ENCODE data around the gene CBX5.

The CBX5 gene

GRCh38 chr12:54240971-54241588 lies 38.8 kb downstream of the CBX5 start:
- no peak overlapping the region for H3K4me3 ChIP-seq (ENCODE audit: low read depth, low read length, poor library complexity, severe bottlenecking)
- no peak for TF ChIP-seq EZH2 (IDR thresholded peaks at IDR 0.05; ENCODE audit: borderline replicate concordance, low read length)
- TF ChIP-seq CTCF (IDR thresholded peaks at IDR 0.05; ENCODE audit: low read length): no peak
- no peak overlapping the region for H2AFZ ChIP-seq (ENCODE audit: low read length)
- no peaks in the 10 kb centered on the region for H3K79me2 ChIP-seq (ENCODE audit: insufficient read depth, low read length)
- no peaks in the 10 kb centered on the region for H4K20me1 ChIP-seq (ENCODE audit: insufficient read depth, low read length)
- H3K4me2 ChIP-seq (ENCODE audit: low read length): no peak overlapping the region
- H3K9me2 ChIP-seq (ENCODE audit: low read depth, low read length): no peaks in the 10 kb centered on the region
- H3K27me3 ChIP-seq (ENCODE audit: insufficient read depth, low read length): no peaks in the 10 kb centered on the region
- no peak overlapping the region for H3K27ac ChIP-seq (ENCODE audit: low read depth, low read length, poor library complexity, severe bottlenecking)
- H3K36me3 ChIP-seq (ENCODE audit: insufficient read depth, low read length): peaks cover 85% of the 10 kb centered on the region
- H3K4me1 ChIP-seq (ENCODE audit: insufficient read depth, low read length, severe bottlenecking): no peaks in the 10 kb centered on the region
- H3K9ac ChIP-seq (ENCODE audit: low read length): no peak overlapping the region
- no peaks in the 10 kb centered on the region for H3K9me3 ChIP-seq (ENCODE audit: low read length)
- no peaks in the 10 kb centered on the region for H3F3A ChIP-seq (ENCODE audit: insufficient read depth, low read length)

- H3K36me3 ChIP-seq (ENCODE audit: insufficient read depth, low read length): peaks cover 83% of the 10 kb centered on the region
- no peak overlapping the region for H3K27ac ChIP-seq (ENCODE audit: low read depth, low read length, poor library complexity, severe bottlenecking)
- TF ChIP-seq CTCF (IDR thresholded peaks at IDR 0.05; ENCODE audit: low read length) (no peak), EZH2 (IDR thresholded peaks at IDR 0.05; ENCODE audit: borderline replicate concordance, low read length) (no peak)
These were observed 39.8 kb downstream of the CBX5 start for GRCh38 chr12:54240129-54240528.

GRCh38 chr12:54239620-54240019 lies 40.3 kb downstream of the CBX5 start:
- Histone ChIP-seq H3K27me3 (ENCODE audit: insufficient read depth, low read length) (no peaks in the 10 kb centered on the region), H2AFZ (ENCODE audit: low read length) (no peak overlapping the region), H3K9ac (ENCODE audit: low read length) (no peak overlapping the region), H3F3A (ENCODE audit: insufficient read depth, low read length) (no peaks in the 10 kb centered on the region), H4K20me1 (ENCODE audit: insufficient read depth, low read length) (no peaks in the 10 kb centered on the region), H3K79me2 (ENCODE audit: insufficient read depth, low read length) (no peaks in the 10 kb centered on the region), H3K4me3 (ENCODE audit: low read depth, low read length, poor library complexity, severe bottlenecking) (no peak overlapping the region), H3K9me3 (ENCODE audit: low read length) (no peaks in the 10 kb centered on the region), H3K4me2 (ENCODE audit: low read length) (no peak overlapping the region), H3K27ac (ENCODE audit: low read depth, low read length, poor library complexity, severe bottlenecking) (no peak overlapping the region), H3K9me2 (ENCODE audit: low read depth, low read length) (no peaks in the 10 kb centered on the region), H3K4me1 (ENCODE audit: insufficient read depth, low read length, severe bottlenecking) (no peaks in the 10 kb centered on the region), H3K36me3 (ENCODE audit: insufficient read depth, low read length) (peaks cover 78% of the 10 kb centered on the region)
- TF ChIP-seq EZH2 (IDR thresholded peaks at IDR 0.05; ENCODE audit: borderline replicate concordance, low read length): no peak
- no peak for TF ChIP-seq CTCF (IDR thresholded peaks at IDR 0.05; ENCODE audit: low read length)

More at GRCh38 chr12:54240129-54240528, 39.8 kb downstream of the CBX5 start:
- Histone ChIP-seq H3K27me3 (ENCODE audit: insufficient read depth, low read length) (no peaks in the 10 kb centered on the region), H2AFZ (ENCODE audit: low read length) (no peak overlapping the region), H3K4me3 (ENCODE audit: low read depth, low read length, poor library complexity, severe bottlenecking) (no peak overlapping the region), H3K9me3 (ENCODE audit: low read length) (no peaks in the 10 kb centered on the region), H3K4me2 (ENCODE audit: low read length) (no peak overlapping the region), H3K9ac (ENCODE audit: low read length) (no peak overlapping the region), H3K79me2 (ENCODE audit: insufficient read depth, low read length) (no peaks in the 10 kb centered on the region), H4K20me1 (ENCODE audit: insufficient read depth, low read length) (no peaks in the 10 kb centered on the region), H3K9me2 (ENCODE audit: low read depth, low read length) (no peaks in the 10 kb centered on the region), H3K4me1 (ENCODE audit: insufficient read depth, low read length, severe bottlenecking) (no peaks in the 10 kb centered on the region), H3F3A (ENCODE audit: insufficient read depth, low read length) (no peaks in the 10 kb centered on the region)
